A549 (cell line): ENCODE measurements around the gene RNU6-7.

Experiments used
- CEBPB ChIP-seq, 2 experiments: fragments of >200 bp in 1 of 2; sonication (Bioruptor Twin) in 1 of 2; formaldehyde crosslinking in 1 of 2; IDR thresholded peaks; 2 replicates each; pipeline ENCODE4 v1.6.1; 2012 to 2016
- POLR2A ChIP-seq: IDR thresholded peaks from 2 replicates; pipeline ENCODE4 v1.6.1; 2012; ENCODE audit warnings: mild to moderate bottlenecking, low read length

- TF ChIP-seq CEBPB (IDR thresholded peaks at IDR 0.05) (no peak), POLR2A (no peak)
Observed at GRCh38 chr14:32190673-32191072, 11.2 kb upstream of the RNU6-7 start.
